Measurements from ENCODE around the gene EIF4H.
"Not testable (repeated sequence)": the region's sequence is repeated elsewhere in the genome, so short reads cannot be mapped to it uniquely, and the experiment has no call there.

The EIF4H gene

GRCh38 chr7:74175340-74175739, 1.2 kb downstream of the EIF4H start:
- DNase-seq (ENCODE audit: low spot score): no peak

GRCh38 chr7:74176555-74176954, 2.4 kb downstream of the EIF4H start:
- DNase-seq (ENCODE audit: low spot score): no peak

GRCh38 chr7:74178632-74179031, 4.5 kb downstream of the EIF4H start:
- DNase-seq (ENCODE audit: low spot score): no peak

DNA sequence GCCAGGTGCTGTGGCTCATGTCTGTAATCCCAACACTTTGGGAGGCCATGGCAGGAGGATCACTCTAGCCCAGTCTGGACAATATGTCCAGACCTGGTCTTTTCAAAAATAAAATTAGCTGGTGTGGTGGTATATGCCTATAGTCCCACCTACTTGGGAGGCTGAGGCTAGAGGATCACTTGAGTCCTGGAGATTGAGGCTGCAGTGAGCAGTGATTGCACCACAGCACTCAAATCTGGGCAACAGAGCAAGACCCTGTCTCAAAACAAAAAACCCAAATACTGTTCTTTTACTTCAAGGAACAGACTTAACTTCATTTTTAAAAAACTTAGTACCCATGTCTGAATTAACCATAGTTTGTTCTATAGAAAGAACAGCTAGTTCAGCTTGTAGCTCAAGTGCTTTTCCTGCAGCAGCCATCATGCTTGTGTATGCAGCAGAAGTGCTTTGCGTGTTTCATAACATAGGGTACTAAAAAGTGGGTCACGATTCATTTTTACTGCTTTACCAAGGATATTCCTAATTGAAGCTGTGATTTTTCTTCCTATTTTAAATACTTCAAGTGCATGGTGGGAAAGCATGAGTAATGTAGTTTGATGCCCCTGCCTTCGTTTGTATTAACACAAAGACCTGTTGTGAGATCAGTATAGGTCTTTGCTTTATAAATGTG, 5.9 kb downstream of the EIF4H start:
- DNase-seq (ENCODE audit: low spot score): no peak

GRCh38 chr7:74180866-74181265, 6.7 kb downstream of the EIF4H start:
- DNase-seq (ENCODE audit: low spot score): no peak

DNA sequence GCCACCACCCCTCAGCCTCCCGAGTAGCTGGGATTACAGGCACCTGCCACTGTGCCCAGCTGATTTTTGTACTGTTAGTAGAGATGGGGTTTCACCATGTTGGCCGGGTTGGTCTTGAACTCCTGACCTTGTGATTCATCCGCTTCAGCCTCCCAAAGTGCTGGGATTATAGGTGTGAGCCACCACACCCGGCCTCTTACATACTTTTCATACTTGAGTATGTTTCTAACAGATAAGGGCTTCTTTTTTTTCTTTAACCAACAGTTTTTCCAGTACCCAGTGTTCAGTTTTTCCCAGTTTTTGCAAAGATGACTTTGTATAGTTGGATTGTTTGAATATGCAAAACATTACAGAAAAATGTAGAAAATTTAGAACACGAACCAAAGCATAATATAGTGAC, 7.7 kb downstream of the EIF4H start:
- no peak for DNase-seq (ENCODE audit: low spot score)

GRCh38 chr7:74182453-74183090, 8.4 kb downstream of the EIF4H start:
- DNase-seq (ENCODE audit: low spot score): no peak

- no peak for DNase-seq (ENCODE audit: low spot score)
These were observed 9.0 kb downstream of the EIF4H start for GRCh38 chr7:74183142-74183541.

DNA sequence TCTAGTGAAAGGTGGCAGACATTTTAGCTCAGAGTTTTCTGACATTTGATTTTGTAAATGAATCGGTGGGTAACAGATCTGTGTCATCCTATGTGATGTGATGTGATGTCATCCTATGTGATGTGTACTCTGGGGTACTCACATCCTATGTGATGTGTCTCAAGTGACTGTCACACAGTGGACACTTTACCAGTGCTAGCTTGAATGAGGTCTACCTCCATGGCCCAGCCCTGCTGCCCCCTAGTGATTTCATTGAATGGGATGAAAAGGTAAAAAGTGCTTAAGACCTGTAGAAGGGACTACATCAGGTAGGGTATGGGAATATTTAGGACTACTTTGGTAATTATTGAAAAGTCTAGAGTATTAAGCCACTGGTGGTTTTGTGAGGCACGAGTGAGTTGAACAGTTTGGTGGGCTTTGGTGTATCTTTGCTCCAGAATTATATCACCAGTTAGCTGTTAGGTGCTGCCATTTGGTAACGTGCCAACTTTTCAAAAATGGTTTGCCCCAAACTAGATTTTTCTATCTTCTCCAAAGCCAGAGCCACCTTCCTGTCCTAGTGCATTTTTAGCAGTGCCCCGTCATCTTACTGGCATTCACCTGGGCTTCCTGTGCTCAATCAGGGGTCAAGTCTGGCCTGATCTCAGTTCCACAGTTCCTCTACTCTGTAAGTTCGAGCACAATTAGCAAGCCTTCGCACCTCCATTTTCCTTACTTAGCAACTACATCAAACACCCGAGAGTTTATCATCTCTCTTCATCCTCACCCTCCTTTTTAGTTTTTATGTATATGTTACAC, 9.7 kb downstream of the EIF4H start:
- peak; percentile 46 for DNase-seq (ENCODE audit: low spot score)

DNA sequence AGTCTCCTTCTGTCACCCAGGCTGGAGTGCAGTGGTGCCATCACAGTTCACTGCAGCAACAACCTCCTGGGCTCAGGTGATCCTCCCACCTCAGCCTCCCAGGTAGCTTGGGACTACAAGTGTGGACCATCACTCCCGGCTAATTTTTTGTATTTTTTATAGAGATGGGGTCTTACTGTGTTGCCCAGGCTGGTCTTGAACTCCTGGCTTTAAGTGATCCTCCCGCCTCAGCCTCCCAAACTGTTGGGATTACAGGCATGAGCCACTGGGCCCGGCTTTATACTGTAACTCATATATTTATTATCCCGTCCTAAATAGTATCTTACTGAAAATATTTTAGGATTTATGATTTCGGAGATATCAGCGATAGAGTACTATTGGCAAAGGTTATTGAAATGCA, 10.9 kb downstream of the EIF4H start:
- no peak for DNase-seq (ENCODE audit: low spot score)

GRCh38 chr7:74185636-74186035, 11.5 kb downstream of the EIF4H start:
- no peak for DNase-seq (ENCODE audit: low spot score)

- DNase-seq (ENCODE audit: low spot score): no peak
These were observed 13.9 kb downstream of the EIF4H start for GRCh38 chr7:74187915-74188675.

DNA sequence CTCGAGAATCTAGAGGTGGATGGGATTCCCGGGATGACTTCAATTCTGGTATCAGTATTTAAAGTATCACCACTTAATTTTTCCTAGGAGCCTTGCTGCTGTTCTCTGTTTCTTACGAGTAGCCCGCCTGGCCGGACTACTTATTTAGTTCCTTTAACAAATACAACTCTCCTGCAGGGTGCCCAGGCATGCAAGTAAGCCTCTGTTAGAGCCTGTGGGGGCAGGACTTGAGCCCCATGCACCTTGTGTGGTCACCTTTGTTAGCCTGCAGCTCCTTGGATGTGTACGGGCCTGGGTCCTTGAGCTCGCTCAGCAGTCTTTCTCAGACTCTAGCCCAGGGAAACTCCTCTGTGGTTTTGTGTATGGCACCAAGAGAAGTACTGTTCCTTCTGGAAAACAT, 16.1 kb downstream of the EIF4H start:
- no peak for DNase-seq (ENCODE audit: low spot score)

- DNase-seq (ENCODE audit: low spot score): no peak
These were observed 17.1 kb downstream of the EIF4H start for GRCh38 chr7:74191231-74191630.

- DNase-seq (ENCODE audit: low spot score): no peak
These were observed 18.9 kb downstream of the EIF4H start for GRCh38 chr7:74193054-74193453.

DNA sequence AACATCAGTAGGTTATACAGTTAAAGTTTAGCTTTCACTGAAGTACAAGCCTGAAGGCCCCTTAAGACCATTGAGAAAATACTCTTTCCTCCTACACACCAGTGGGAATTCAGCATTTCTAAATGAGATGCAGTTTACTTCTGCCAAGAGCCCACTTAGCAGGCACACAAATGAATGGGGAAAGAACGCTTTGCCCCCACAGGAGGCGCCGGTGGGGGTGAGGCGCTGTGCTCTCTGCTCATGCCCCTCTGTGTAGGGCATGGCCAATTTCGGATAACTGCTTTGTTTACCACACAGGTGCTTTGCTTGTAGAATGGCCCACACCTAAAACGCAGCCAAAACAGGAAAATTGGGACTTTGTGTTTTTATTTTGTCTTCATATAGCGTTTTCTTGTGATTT, 19.8 kb downstream of the EIF4H start:
- no peak for DNase-seq (ENCODE audit: low spot score)

- no peak for DNase-seq (ENCODE audit: low spot score)
These were observed 20.5 kb downstream of the EIF4H start for GRCh38 chr7:74194686-74195085.

DNA sequence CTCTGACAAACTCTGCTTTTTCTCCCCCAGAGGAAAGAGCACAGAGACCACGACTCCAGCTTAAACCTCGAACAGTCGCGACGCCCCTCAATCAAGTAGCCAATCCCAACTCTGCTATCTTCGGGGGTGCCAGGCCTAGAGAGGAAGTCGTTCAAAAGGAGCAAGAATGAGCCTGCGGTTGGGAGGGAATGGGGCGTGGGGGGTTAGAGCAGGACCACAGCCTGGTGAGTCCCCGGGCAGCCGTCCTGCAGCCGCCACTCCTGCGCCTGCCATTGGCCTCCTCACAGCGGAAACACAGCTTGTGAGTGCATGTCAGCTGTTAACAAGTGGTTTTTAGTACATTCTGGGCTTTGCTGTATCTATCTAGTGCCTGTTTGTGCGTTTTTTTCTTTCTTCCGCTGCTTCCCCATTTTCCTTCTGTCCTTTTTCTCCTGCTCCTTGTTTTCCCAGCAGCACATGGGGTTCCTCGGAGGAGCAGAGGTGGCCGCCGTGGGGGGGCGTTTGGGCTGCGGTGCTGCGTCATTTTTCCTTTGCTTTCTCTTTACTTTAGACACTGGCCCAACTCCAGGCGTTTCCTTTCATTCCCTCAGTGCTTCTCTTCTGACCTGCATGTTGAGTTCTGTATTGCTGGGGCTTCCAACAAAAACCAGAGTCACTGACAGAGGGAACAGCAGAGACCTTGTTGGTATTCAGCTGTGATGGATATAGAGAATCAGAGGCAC, 21.1 kb downstream of the EIF4H start:
- not testable (repeated sequence) for DNase-seq (ENCODE audit: low spot score)

DNA sequence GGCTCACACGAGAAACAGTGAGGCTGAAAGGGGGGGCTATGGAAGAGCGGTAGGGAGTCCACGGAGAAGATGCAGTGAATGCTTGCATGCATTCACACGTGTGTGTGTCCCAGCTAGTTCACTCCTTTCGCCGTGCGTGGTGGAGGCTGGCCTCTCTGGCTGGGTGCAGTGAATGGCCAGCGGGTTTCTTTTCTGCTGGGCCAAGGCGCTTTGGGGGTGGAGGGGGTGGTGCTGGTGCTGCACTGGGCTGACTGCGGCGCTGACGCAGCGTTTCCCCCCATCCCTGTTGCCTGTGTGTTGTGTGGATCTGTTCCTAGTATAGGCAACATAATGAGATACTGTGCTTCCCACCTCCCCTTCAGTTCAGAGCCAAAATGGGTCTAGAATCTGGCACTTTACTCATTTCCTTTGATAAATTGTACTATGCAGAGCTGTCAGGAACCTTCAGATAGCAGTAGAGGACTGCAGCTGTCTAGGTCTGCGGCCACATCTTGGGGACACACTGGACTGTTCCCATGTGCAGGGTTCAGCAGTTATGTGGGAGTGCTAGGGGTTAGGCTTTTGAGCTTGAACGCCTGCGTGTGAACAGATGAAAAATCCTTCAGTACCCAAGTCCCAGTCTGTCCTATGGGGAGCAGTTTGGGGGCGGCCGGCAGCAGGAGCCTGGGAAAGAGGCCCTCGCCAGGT, 22.0 kb downstream of the EIF4H start:
- DNase-seq (ENCODE audit: low spot score): not testable (repeated sequence)

DNA sequence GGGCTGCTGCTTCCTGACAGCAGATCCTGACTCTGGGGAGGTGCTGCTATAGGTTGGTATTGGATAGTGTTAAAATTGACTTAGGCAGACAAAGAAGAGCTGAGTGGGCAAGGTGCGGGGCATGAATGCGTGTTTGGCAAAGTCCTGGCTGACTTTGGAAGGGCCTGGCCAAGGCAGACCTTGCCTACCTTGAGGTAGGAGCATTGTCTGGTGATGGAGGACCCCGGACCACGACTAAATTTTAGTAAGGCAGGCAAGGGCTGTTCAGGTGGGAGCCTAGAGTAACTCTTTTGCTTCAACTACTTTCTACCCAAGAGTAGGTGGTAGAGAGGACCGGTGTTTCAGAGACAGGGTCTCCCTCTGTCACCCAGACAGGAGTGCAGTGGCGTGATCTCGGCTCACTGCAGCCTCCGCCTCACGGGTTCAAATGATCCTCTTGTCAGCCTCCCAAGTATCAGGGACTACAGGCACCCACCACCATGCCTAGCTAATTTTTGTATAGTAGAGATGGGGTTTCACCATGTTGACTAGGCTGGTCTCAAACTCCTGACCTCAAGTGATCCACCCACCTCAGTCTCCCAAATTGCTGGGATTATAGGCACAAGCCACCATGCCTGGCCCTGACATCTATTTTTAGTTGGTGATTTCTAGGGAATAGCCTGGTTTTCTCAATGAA, 23.4 kb downstream of the EIF4H start:
- DNase-seq (ENCODE audit: low spot score): no peak

All from hematopoietic multipotent progenitor cell treated with erythropoietin and hydrocortisone succinate and interleukin-3 and kit ligand, for 15 days (in vitro differentiated cells).